ENCODE data around the gene AMBP. TPM values are rescaled to one million over a fixed set of nuclear protein-coding genes. Genes with fewer than 3 reads are reported as not detected.

The AMBP gene
- total RNA-seq, 2 experiments from 2014 or later = not detected

- POLR2A ChIA-PET = no interaction called here
- H3K27ac Mint-ChIP-seq = no peak overlapping the region
- peaks cover 18% of the 10 kb centered on the region for H3K27me3 Mint-ChIP-seq
- no peak overlapping the region for H3K4me3 Mint-ChIP-seq
- no peaks in the 10 kb centered on the region for H3K4me1 Mint-ChIP-seq
- H3K36me3 Mint-ChIP-seq = no peaks in the 10 kb centered on the region
- ATAC-seq (ENCODE audit: low read depth) (no peak), DNase-seq (no peak)
- no peaks in the 10 kb centered on the region for H3K9me3 Mint-ChIP-seq
These were observed 16.1 kb downstream of the AMBP start for GRCh38 chr9:114061830-114062474.

GRCh38 chr9:114061292-114061691, 16.8 kb downstream of the AMBP start:
- Mint-ChIP-seq H3K4me3 (no peak overlapping the region), H3K27me3 (peaks cover 16% of the 10 kb centered on the region), H3K4me1 (no peaks in the 10 kb centered on the region), H3K36me3 (no peaks in the 10 kb centered on the region), H3K9me3 (no peaks in the 10 kb centered on the region), H3K27ac (no peak overlapping the region)
- DNase-seq = no peak
- ATAC-seq (ENCODE audit: low read depth) = no peak
- POLR2A ChIA-PET = no interaction called here

GRCh38 chr9:114060711-114061110, 17.4 kb downstream of the AMBP start:
- Mint-ChIP-seq H3K27me3 (peaks cover 16% of the 10 kb centered on the region), H3K27ac (no peak overlapping the region), H3K36me3 (no peaks in the 10 kb centered on the region), H3K9me3 (no peaks in the 10 kb centered on the region), H3K4me1 (no peaks in the 10 kb centered on the region), H3K4me3 (no peak overlapping the region)
- DNase-seq = no peak
- POLR2A ChIA-PET = no interaction called here
- ATAC-seq (ENCODE audit: low read depth) = no peak

- H3K4me3 Mint-ChIP-seq = no peak overlapping the region
These were observed 18.0 kb downstream of the AMBP start for GRCh38 chr9:114060070-114060469.

GRCh38 chr9:114059047-114059803, 18.9 kb downstream of the AMBP start:
- POLR2A ChIA-PET = no interaction called here
- no peak for ATAC-seq (ENCODE audit: low read depth)
- H3K27ac Mint-ChIP-seq = no peak overlapping the region
- H3K27me3 Mint-ChIP-seq = peaks cover 13% of the 10 kb centered on the region
- DNase-seq = no peak
- no peaks in the 10 kb centered on the region for H3K4me1 Mint-ChIP-seq
- H3K9me3 Mint-ChIP-seq = no peaks in the 10 kb centered on the region
- H3K4me3 Mint-ChIP-seq = no peak overlapping the region
- no peaks in the 10 kb centered on the region for H3K36me3 Mint-ChIP-seq

More at GRCh38 chr9:114060070-114060469, 18.0 kb downstream of the AMBP start:
- Mint-ChIP-seq H3K27me3 (peaks cover 16% of the 10 kb centered on the region), H3K36me3 (no peaks in the 10 kb centered on the region), H3K4me1 (no peaks in the 10 kb centered on the region), H3K9me3 (no peaks in the 10 kb centered on the region), H3K27ac (no peak overlapping the region)
- DNase-seq = no peak
- no peak for ATAC-seq (ENCODE audit: low read depth)
- POLR2A ChIA-PET = no interaction called here

- H3K4me3 Mint-ChIP-seq = no peak overlapping the region
- POLR2A ChIA-PET = interaction anchor here (0.6 kb wide), 1 partner anchor 1009 kb away, joined by 3 read pairs; no protein-coding TSS in a partner anchor
- no peaks in the 10 kb centered on the region for H3K4me1 Mint-ChIP-seq
- H3K36me3 Mint-ChIP-seq = no peaks in the 10 kb centered on the region
- H3K27me3 Mint-ChIP-seq = peaks cover 9% of the 10 kb centered on the region
- no peaks in the 10 kb centered on the region for H3K9me3 Mint-ChIP-seq
- DNase-seq (no peak), ATAC-seq (ENCODE audit: low read depth) (no peak)
- H3K27ac Mint-ChIP-seq = no peak overlapping the region
These were observed 19.4 kb downstream of the AMBP start for GRCh38 chr9:114058688-114059046.

GRCh38 chr9:114057161-114057885, 20.8 kb downstream of the AMBP start:
- ATAC-seq (ENCODE audit: low read depth) (no peak), DNase-seq (no peak)
- no peak overlapping the region for H3K4me3 Mint-ChIP-seq
- no peaks in the 10 kb centered on the region for H3K27me3 Mint-ChIP-seq
- H3K9me3 Mint-ChIP-seq = no peaks in the 10 kb centered on the region
- POLR2A ChIA-PET = interaction anchor here (0.6 kb wide), 1 partner anchor 382 kb away, joined by 3 read pairs; no protein-coding TSS in a partner anchor
- no peak overlapping the region for H3K27ac Mint-ChIP-seq
- no peaks in the 10 kb centered on the region for H3K4me1 Mint-ChIP-seq
- H3K36me3 Mint-ChIP-seq = no peaks in the 10 kb centered on the region

- no peak overlapping the region for H3K4me3 Mint-ChIP-seq
- ATAC-seq (ENCODE audit: low read depth) (no peak), DNase-seq (no peak)
- no peaks in the 10 kb centered on the region for H3K9me3 Mint-ChIP-seq
- no peaks in the 10 kb centered on the region for H3K27me3 Mint-ChIP-seq
- POLR2A ChIA-PET = no interaction called here
- H3K36me3 Mint-ChIP-seq = no peaks in the 10 kb centered on the region
- H3K27ac Mint-ChIP-seq = no peak overlapping the region
- no peaks in the 10 kb centered on the region for H3K4me1 Mint-ChIP-seq
These were observed 21.6 kb downstream of the AMBP start for GRCh38 chr9:114056527-114056926.

GRCh38 chr9:114055894-114056293, 22.2 kb downstream of the AMBP start:
- POLR2A ChIA-PET = no interaction called here
- H3K36me3 Mint-ChIP-seq = no peaks in the 10 kb centered on the region
- H3K4me3 Mint-ChIP-seq = no peak overlapping the region
- DNase-seq = no peak
- H3K27ac Mint-ChIP-seq = no peak overlapping the region
- no peak for ATAC-seq (ENCODE audit: low read depth)
- H3K4me1 Mint-ChIP-seq = no peaks in the 10 kb centered on the region
- no peaks in the 10 kb centered on the region for H3K9me3 Mint-ChIP-seq
- H3K27me3 Mint-ChIP-seq = no peaks in the 10 kb centered on the region

GRCh38 chr9:114055061-114055460, 23.0 kb downstream of the AMBP start:
- H3K9me3 Mint-ChIP-seq = no peaks in the 10 kb centered on the region
- no peaks in the 10 kb centered on the region for H3K27me3 Mint-ChIP-seq
- ATAC-seq (ENCODE audit: low read depth) (no peak), DNase-seq (no peak)
- no peaks in the 10 kb centered on the region for H3K4me1 Mint-ChIP-seq
- no peak overlapping the region for H3K27ac Mint-ChIP-seq
- POLR2A ChIA-PET = no interaction called here
- H3K4me3 Mint-ChIP-seq = no peak overlapping the region
- no peaks in the 10 kb centered on the region for H3K36me3 Mint-ChIP-seq

- Mint-ChIP-seq H3K9me3 (no peaks in the 10 kb centered on the region), H3K4me1 (no peaks in the 10 kb centered on the region), H3K4me3 (no peak overlapping the region), H3K36me3 (no peaks in the 10 kb centered on the region), H3K27me3 (no peaks in the 10 kb centered on the region), H3K27ac (no peak overlapping the region)
- DNase-seq = no peak
- POLR2A ChIA-PET = no interaction called here
- ATAC-seq (ENCODE audit: low read depth) = no peak
These were observed 23.9 kb downstream of the AMBP start for GRCh38 chr9:114054191-114054690.

- no peaks in the 10 kb centered on the region for H3K9me3 Mint-ChIP-seq
- H3K36me3 Mint-ChIP-seq = no peaks in the 10 kb centered on the region
- H3K27ac Mint-ChIP-seq = no peak overlapping the region
- H3K27me3 Mint-ChIP-seq = no peaks in the 10 kb centered on the region
- no peak overlapping the region for H3K4me3 Mint-ChIP-seq
- H3K4me1 Mint-ChIP-seq = no peaks in the 10 kb centered on the region
- POLR2A ChIA-PET = no interaction called here
- no peak for DNase-seq
- ATAC-seq (ENCODE audit: low read depth) = no peak
These were observed 24.7 kb downstream of the AMBP start for GRCh38 chr9:114053246-114054005.

- ATAC-seq (ENCODE audit: low read depth) (no peak), DNase-seq (no peak)
- Mint-ChIP-seq H3K4me3 (no peak overlapping the region), H3K36me3 (no peaks in the 10 kb centered on the region), H3K27ac (no peak overlapping the region), H3K4me1 (no peaks in the 10 kb centered on the region), H3K9me3 (no peaks in the 10 kb centered on the region), H3K27me3 (peaks cover 2% of the 10 kb centered on the region)
- POLR2A ChIA-PET = no interaction called here
These were observed 26.4 kb downstream of the AMBP start for GRCh38 chr9:114051706-114052105.

All from activated naive CD8-positive, alpha-beta T cell treated with anti-CD3 and anti-CD28 coated beads, Interleukin-2, amount 10 ng/mL, durations not matched to agents 7 days and 5 days (primary cell).